Choroid plexus epithelial cell (primary cell): Measurements from ENCODE around the gene AK2.
A peak's percentile ranks its signal among the peaks of the same experiment; 100 is the strongest.
"Not testable (repeated sequence)": the region's sequence is repeated elsewhere in the genome, so short reads cannot be mapped to it uniquely, and the experiment has no call there.

Experiments used
- DNase-seq: peaks from one replicate; pipeline ENCODE4 v3.0.0-alpha.2; 2010; ENCODE audit warnings: low read depth
- H3K4me3 ChIP-seq: 2 replicates; pipeline ENCODE4 v1.5.1; 2011; ENCODE audit warnings: low read depth, mild to moderate bottlenecking, control low read depth, low read length, moderate library complexity
- TF ChIP-seq, protein P1 (sequence below): conservative IDR thresholded peaks from 2 replicates; pipeline ENCODE4 v1.5.1; 2011; ENCODE audit warnings: low read depth, mild to moderate bottlenecking, control low read depth, inconsistent platforms, low read length, moderate library complexity

The AK2 gene

GRCh38 chr1:32984090-32984454 is 52.6 kb downstream of the AK2 start:
- no peak for DNase-seq
- TF ChIP-seq, protein P1, sequence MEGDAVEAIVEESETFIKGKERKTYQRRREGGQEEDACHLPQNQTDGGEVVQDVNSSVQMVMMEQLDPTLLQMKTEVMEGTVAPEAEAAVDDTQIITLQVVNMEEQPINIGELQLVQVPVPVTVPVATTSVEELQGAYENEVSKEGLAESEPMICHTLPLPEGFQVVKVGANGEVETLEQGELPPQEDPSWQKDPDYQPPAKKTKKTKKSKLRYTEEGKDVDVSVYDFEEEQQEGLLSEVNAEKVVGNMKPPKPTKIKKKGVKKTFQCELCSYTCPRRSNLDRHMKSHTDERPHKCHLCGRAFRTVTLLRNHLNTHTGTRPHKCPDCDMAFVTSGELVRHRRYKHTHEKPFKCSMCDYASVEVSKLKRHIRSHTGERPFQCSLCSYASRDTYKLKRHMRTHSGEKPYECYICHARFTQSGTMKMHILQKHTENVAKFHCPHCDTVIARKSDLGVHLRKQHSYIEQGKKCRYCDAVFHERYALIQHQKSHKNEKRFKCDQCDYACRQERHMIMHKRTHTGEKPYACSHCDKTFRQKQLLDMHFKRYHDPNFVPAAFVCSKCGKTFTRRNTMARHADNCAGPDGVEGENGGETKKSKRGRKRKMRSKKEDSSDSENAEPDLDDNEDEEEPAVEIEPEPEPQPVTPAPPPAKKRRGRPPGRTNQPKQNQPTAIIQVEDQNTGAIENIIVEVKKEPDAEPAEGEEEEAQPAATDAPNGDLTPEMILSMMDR, result no peak
- no peak overlapping the region for H3K4me3 ChIP-seq

DNA sequence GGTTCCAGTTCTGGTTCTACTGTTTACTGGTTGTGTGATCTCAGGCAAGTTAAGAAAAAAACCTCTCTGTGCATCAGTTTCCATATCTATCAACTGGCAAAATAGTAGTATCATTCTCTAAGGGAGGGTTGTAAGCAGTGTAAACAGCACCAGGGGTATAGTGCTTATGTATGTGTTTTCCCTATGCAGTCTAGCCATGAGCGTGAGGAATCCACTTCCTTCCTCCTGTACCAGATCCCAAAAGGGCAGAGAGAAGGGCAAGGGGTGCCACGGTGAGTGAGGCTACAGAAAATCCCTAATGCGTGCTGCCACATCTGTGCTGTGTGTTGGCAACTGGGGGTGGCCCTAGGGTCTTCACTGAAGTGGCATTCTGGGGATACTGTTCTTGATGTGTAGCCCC is 53.7 kb downstream of the AK2 start:
- TF ChIP-seq, protein P1, result no peak
- no peak for DNase-seq

GRCh38 chr1:32981003-32981901 is 55.4 kb downstream of the AK2 start:
- TF ChIP-seq, protein P1, result no peak
- DNase-seq, result peak; percentile 88
- H3K4me3 ChIP-seq, result no peak overlapping the region

More for the DNA sequence above, 53.7 kb downstream of the AK2 start:
- no peak overlapping the region for H3K4me3 ChIP-seq

DNA sequence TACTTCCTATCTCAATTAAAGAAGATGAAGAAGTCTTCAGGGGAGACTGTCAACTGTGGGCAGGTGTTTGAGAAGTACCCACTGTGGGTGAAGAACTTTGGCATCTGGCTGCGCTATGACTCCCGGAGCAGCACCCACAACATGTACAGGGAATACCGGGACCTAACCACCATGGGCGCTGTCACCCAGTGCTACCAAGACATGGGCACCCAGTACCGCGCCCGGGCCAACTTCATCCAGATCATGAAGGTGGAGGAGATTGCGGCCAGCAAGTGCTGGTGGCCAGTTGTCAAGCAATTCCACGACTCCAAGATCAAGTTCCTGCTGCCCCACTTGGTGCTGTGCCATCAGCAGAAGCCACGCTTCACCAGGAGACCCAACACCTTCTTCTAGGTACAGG is 56.6 kb downstream of the AK2 start:
- H3K4me3 ChIP-seq, result no peak overlapping the region
- TF ChIP-seq, protein P1, result no peak
- no peak for DNase-seq

DNA sequence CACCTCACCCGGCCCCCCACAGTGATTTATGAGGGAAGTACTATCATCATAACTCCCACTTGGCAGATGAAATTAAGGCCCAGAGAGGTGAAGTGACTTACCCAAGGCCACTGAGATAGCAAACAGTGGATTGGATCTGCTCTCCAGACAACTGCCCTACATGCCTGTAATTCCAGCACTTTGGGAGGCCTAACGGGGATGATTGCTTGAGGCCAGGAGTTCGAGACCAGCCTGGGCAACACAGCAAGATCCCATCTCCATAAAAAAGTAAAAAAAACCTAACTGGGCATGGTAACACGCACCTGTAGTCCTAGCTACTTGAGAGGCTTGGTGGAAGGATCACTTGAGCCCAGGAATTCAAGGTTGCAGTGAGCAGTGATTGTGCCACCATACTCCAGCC is 57.8 kb downstream of the AK2 start:
- no peak for DNase-seq
- H3K4me3 ChIP-seq, result no peak overlapping the region
- TF ChIP-seq, protein P1, result no peak

DNA sequence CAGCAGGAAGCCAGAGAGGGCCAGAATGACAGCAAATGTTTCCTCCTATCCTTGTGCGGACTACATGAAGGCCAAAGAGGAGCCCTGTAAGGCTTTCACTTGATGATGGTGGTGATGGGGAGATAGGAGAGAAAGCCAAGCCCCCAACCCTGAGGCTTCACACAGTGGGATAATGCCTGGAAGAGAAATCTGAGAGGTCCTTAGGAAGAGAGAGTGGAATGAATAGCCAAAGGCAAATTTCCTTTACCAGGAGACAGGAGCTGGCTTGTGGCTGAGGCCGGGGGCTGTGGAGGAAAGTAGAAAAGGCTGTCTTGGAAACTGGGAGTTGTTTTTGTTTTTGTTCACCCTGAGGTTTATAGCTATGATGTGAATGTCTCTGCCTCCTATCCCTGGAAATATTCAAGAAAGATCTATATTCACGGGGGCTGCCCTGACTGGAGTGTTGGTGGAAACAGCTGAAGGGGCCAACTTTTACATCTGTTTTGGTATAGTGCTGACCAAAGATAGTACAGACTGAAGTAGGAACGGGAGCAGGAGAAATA is 59.1 kb downstream of the AK2 start:
- TF ChIP-seq, protein P1, result no peak
- no peak overlapping the region for H3K4me3 ChIP-seq
- no peak for DNase-seq

GRCh38 chr1:32975055-32975454 is 61.6 kb downstream of the AK2 start:
- not testable (repeated sequence) for H3K4me3 ChIP-seq, DNase-seq

GRCh38 chr1:32973458-32973857 is 63.2 kb downstream of the AK2 start:
- H3K4me3 ChIP-seq, result peak overlapping the region; percentile 65
- not testable (repeated sequence) for DNase-seq
